ENCODE results near the gene MCC.

MCC gene

DNA sequence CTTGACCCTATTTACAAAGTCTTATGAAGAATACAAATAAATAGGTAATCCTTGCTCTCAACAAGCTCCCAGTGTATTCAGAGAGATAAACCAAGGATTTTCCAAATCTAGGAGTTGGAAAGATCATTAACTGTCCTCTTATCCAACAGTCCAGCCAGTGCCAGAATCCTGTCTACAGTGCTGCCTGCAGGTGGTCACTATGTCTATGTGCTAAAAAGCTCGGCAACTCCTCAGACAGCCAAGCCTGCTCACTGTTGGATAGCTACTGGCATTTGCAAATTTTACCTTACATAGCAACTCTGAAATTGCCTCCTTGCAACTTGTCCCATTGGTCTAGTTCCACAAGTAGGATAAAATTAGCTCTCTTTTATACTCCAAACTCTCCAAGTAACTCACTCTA lies 324.2 kb downstream of the MCC start:
- DNase-seq, result no peak

DNA sequence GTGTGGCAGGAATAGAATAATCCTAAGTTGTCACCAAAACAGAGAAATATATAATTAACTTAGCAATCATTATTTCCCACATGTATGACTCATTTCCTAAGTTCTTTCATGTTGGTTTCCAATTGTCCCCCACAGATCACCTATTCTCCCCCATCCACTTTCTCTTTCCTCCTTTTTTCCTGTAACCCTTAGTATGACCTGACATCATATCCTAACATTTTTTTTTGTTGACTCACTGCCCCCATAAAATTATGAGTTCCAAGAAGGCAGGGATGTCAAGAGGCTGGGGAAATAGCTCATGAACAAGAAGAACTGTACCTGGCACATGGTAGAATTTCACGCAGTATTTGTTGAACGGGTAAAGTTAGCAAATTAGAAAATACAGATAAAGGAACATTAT lies 324.9 kb downstream of the MCC start:
- DNase-seq, result no peak

DNA sequence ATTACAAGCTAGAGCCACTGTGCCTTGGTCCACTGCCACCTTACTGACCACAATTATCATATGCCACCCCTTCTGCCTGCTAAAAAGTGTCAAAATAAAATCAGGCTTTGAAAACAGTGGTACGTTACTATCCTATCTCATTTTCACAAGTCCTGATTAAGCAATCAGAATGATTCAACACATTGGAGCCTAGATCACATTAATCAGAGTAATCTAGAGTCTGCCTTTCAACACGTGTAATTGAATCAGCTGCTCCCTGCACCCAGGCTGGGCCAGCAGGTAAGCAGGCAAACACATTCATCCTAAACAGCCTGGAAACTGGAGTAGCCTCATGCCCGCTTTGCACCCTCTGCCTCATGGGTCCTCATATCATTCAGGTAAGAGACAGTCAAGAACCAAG lies 325.5 kb downstream of the MCC start:
- DNase-seq, result no peak

DNA sequence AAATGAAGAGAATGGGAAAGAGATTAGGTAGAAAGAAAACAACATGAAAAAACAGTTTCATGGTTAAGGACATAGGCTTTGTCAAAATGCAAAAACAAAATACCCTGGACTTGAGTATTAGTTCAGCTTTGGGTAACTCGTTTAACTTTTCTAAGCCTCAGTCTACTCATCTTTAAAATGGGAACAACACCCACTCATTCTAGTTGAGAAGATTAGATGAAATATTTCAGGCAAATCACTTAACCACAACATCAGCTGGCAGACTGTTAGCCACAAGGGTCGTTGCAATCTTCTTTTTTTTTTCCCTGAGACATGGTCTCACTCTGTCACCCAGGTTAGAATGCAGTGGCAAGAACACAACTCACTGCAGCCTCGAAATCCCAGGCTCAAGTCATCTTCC lies 326.0 kb downstream of the MCC start:
- no peak for DNase-seq

DNA sequence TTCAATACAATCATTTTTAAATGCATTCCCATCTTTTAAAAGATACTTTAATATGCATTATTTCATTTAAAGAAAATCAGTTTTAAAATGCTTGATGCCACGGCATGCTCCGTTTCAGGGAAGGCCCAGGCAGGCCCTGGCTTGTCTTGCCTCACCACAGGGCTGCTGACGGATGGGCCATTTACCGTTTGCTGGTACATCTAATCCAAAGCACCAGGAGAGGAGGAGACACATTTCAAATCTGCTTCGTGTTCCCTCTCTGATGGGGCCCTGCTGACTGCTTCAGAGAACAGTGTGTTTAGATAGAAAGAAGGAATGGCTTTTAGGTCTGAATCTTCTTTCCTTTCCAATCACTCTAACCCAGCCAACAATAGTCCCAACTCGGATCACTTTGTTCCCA lies 326.4 kb downstream of the MCC start:
- no peak for DNase-seq

DNA sequence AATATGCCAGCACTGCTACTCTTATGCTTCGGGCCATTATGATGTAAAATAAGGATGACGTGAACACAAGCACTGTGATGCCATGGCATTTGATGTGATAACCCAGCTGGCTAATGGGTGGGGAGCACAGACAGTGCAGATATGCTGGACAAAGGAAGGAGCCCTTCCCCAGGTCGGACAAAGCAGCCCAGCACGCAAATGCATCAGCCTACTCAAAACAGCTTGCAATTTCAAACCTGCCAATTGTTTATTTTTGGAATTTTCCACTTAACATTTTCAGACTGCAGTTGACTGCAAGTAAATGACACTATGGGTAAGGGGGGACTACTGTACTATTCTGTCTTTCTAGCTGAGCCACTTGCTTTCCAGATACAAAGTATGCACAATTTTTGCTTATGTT lies 330.4 kb downstream of the MCC start:
- no peak for DNase-seq

DNA sequence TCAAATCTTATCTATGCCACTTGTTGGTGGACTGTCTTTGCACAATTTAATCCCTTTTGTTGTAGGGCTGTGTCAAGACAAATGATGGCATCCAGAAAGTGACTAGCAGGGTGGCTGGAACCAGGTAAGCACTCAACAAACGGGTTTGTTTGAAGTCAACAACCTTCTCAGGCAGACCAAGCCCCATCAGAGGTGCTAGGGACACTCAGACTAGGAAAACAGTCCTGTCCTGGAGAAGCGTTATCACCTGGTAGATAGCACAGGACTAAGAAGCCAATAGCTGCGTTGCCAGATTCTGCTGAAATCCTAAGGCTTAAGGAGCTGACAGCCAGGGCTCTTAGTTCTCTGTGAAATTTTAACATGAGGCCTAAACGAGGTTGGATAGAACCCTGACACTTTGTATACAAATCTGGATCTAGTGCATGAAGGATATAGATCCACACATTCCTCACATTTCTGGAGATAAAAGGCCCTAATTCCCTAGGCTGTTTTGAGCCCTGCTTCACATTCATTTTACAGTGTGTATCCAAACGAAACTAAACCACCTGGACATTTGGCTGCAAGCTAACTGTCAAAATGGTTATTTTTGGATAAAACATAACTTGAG lies 331.9 kb downstream of the MCC start:
- no peak for DNase-seq

DNA sequence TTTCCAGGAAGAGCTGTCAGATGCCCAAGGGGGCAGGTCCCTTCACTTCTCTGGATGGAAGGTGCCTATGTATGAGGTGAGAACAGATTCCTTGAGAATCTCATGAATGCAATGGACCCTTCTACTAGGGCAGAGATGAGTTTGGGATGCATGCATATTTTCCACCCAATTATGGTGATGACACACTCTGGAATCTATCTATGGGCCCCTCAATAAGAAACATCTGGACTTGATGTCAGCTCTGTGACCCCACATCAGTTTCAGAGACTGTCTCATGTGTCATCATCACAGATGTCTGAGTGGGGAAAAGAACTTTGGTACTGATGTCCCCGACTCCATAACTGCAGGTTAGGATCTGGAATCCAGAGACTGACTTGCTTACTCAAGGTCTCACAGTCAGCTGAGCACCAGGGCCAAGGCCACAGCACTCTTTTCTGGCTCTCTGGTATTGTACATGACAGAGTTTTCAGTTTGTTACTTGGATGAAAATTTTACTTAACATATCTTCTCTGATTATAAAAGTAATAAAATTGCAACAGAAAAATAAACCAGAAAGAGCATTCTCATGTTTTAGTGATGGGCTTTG lies 334.6 kb downstream of the MCC start:
- DNase-seq, result no peak

DNA sequence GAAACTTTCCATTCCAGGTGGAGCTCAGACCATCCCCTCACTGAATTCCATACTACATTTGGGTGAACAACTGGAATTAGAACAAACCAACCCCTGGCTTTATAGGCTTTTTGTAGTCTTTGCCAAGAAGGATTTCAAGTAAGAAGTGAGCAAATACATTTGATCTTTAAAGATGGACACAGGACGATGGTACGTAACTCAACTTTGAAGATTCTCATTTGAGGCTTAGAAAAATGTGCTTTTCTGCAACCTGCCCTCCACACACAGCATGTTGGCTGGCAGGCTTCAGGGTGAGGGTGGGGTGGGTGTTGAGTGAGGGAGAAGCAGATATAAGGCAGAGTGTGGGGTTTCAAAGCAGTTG lies 335.9 kb downstream of the MCC start:
- no peak for DNase-seq

DNA sequence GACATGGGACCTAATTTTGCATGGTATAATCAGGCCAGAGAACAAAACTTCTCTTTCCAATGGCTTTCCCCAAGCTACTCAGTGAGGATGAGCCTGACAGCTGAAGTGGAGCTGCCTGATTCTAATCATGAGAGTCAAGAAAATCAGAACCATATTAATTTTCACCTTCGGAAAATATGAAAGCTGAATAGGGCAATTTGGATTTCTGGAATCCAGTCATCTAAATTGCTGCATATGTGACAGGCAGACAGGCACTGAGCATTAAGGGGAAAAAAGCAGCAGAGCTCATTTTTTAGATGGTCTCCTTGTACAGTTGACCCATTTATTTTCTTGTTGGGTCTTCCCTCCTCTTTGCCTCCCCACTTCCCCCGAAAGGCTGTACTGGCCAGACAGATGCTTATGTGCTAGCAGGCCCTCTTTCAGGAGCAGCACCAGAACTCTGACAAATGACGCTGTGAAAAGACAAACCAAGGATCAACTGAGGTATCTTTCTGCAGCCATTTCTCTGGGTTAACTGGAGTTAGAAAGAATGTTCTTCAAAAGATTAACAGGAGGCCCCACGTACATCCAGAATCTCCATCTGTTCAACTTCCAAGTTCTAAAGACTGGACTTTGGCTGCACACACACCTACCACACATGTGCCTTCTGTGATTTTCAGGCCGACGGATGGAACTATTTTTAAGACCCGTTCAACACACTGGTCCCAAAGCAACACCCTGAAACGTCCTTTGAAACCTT lies 336.4 kb downstream of the MCC start:
- DNase-seq, result no peak

DNA sequence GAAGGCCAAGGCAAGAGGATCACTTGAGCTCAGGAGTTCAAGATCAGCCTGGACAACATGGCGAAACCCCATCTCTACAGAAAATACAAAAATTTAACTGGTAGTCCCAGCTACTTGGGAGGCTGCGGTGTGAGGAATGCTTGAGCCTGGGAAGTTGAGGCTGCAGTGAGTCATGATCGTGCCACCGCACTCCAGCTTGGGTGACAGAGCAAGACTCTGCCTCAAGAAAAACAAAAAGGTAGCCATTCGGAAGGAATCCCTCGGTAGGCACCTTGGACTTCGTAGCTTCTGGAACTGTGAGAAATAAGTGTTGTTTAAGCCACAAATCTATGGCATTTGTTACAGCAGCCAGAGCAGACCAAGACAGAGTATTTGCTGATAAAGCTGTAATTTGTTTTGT lies 337.4 kb downstream of the MCC start:
- no peak for DNase-seq

DNA sequence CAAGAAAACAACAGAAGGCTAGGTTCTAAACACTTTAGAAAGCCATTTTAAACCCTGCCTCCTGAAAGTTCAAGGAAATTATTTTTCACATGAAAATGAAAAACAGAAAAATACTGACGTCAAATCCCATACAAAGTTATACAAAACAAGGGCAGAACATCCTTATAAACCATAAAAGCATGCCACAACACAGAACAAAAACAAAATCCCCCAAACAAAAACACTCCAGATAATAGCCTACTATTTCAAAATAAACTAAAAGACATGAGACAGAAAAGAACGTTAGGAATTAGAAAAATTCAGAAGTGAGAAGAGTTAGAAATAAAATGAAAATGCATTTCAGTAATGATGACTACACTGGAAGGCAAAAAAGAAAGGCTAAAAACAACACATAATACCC lies 338.0 kb downstream of the MCC start:
- no peak for DNase-seq

DNA sequence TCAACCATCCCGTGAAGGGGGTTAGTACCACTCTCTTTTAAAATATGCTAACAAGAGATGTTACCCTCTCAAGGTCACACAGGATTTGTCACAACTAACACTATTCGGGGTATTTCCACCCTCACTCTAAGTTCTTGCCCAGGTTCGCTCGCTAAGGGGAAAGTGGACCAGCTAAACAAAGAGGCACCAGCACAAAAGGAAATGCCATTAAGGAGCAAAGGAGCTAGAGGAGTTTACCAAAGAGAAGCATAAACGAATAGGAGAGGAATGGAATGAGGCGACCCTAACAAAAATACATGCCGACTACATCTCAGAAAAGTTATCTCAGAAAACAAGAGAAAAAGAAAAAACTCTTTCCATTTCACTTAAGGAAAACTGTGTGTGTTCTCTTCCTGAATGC lies 340.7 kb downstream of the MCC start:
- no peak for DNase-seq

DNA sequence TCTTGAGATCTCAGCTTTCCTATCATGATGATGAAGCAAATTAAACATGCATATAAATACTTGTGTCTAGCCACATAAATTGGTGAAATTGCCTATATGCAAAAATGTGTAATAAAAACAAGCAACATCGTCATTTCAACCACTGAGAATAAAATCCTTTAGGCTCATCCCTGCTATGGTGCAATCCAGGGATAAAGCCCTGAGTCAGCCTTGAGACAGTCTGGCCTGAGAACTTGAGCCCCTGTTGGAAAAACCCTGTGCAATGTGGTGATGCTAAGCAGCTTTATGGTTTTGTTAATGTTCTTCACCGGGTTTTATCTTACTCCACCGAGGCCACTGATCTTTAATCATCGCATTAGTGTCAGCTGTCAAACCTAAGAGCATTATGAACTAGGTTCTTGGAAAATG lies 341.1 kb downstream of the MCC start:
- DNase-seq, result no peak

DNA sequence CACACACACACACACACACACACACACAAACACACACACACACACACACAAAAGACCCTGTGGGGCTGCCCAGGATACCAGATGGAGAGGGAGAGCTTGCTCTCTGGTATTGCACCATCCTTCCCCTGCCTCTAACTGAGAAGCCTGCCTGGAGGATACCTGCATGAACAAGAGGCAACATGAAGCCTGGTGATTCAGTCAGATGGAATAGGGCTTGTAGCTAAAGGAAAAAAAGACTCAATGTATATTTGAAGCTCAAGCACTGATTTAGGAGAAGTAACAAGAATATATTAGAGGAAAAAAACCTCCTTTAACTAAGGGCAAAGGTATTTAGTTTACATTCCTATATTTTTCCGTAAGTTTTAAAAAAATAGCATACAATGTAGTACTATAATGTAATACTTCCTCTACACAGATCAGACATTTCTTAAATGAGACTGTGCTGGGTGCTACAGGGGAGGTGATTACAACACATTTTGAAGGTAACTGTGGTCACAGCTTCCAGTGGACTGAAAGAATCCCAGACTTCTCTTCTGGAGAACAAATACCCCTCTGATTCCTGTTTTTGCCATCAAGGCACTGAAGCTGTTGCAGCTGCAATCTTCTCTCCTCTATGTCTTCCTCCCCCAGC lies 342.4 kb downstream of the MCC start:
- DNase-seq, result no peak

DNA sequence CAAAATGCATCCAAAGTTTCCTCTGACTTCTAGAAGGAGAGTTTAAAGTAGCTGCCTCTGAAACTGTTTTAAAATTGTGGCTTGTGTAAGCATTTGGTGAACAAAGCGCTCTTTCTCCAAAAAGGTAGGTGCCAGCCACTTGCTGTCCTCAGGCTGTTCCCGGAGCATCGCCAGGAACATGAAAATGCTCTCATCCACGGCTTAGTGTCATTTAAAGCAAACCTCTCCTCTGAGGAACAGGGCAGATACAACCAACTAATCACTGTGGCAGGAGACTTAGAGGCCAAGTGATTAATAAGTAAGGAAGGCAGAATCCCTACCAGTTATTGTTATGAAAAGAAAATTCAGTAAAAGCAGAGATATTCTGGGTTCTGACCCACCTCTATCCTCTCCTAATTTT lies 346.1 kb downstream of the MCC start:
- no peak for DNase-seq

DNA sequence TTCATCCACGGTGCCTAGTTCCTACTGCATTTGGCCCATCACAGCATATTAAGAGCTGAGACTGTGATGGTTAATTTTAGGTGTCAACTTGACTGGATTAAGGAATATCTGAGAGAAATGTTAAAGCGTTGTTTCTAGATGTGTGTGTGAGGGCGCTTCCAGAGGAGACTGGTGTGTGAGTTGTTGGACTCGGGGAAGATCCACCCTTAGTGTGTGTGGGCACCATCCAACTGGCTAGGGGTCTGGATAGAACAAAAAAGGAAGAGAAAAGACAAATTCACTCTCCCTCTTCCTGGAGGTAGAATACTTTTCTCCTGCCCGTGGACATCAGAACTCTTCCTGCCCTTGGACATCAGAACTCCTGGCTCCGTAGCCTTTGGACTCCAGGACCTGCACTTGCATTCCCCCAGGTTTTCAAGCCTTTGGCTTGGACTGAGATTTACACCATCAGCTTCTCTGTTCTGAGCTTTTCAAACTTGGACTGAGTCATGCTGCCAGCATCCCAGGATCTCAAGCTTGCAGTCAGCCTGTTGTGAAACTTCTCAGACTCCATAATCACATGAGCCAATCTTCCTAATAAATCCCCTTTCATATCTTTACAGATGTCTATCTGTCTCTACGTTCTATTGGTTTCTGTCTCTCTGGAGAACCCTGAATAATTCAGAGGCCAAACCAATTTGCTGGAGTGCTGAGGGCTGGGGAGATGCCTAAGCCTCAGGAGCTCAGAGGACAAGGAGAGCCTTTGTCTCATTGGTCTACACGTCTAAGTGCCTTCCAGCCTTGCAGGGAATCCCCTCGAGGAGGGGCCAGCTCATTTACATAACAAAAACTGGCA lies 347.2 kb downstream of the MCC start:
- DNase-seq, result no peak

DNA sequence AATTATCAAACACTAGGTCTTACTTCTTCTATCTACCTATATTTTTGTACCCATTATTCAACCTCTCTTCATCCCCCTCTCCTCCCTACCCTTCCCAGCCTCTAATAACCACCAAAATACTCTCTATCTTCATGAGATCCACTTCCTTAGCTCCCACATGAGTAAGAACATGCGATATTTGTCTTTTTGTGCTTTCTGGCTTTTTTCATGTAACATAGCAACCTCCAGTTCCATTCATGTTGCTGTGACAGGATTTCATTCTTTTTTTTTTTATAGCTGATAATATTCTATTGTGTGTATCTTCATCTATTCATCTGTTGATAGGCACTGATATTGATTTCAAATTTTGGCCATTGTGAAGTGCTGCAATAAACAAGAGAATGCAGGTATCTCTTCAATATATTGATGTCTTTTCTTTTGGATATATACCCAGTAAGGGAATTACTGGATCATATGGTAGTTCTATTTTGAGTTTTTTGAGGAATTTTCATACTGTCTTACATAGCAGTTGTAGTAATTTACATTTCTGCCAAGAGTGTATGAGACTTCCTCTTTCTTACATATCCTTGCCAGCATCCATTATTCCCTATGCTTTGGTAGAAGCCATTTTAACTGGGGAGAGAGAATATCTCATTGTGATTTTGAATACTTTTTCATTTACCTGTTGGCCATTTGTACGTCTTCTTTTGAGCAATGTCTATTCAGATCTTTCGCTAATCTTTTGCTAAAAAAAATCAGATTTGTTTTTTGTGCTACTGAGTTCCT lies 354.9 kb downstream of the MCC start:
- DNase-seq, result no peak

DNA sequence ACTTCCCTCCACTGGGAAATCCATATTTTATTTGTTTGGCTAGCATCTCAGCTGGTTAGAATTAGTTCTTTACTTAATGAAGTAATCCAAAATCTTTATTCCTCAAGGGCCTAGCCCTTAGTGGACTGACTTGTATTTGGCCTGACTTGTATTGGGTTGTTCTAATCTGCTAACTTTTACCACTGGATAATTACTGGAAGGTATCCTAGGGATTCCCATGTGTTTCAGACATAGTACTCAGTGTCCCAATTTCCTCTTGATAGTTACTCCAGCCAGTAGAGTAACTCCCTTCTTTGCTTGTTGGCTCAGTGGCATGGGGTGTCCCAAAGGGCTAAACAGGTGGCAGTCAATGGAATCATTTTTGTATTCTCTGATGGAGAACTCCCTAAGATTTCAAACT lies 355.7 kb downstream of the MCC start:
- no peak for DNase-seq

DNA sequence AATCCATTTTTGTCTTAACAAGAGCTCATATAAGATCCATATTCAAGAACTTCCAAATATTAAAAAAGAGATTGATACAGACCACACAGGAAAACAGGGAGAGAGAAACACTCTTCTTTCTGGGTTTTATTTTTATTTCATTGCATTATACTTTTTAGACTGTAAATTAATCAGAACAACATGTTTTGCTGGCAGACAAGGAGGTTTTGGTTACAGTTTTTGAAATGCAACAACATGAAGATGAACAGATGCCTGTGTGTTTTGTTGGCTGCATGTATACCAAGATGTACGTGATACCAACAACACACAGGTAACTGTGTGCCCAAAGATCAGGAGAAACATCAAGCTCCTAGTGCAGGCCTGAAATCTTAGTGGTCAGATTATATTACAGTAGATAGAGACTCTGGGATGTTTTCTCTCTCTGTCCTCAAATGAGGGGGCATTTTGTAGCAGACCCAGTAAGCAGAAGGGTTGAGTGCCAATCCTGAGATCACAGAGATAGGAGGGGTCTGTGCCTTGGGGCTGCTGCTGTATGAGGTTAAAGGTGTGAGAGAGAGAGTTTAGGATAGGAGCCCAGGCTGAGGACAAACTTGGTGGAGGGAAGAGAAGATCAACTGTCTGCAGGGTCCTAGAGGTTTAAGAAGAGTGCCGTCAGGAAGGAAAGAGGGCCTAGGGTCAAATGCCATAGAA lies 359.5 kb downstream of the MCC start:
- no peak for DNase-seq

DNA sequence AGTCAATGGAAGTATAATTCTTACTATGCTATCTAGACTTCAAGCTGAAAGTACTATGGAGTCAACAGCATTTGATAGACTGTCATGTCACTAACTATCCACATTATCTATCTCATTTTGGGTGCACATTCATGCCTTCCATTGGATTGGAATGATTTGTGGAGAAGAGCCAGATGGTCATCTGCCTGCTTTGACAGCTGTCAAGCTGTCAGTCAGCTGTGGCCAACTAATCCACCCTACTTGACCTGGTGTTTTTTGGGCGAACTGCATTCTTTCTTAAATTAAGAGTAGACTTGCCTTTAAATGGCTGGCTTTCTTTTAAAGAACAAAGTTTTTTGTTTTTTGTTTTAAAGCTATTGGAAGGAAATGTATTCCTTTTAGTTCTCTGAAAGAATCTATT lies 360.2 kb downstream of the MCC start:
- DNase-seq, result no peak

DNA sequence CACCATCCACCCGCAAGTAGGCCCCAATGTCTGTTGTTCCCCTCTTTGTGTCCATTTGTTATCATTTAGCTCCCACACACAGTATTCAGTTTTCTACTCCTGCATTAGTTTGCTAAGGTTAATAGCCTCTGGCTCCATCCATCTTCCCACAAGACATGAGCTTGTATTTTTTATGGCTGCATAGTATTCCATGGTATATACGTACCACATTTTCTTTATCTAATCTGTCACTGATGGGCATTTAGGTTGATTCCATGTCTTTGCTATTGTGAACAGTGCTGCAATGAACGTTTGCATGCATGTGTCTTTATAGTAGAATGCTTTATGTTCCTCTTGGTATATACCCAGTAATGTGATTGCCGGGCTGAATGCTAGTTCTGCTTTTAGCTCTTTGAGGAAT lies 361.2 kb downstream of the MCC start:
- DNase-seq, result no peak

All from activated CD4-positive, alpha-beta T cell treated with anti-CD3 and anti-CD28 coated beads, Interleukin-10, Interleukin-2, amounts not matched to agents 100 ng/mL and 50 ng/mL, durations not matched to agents 16 hours and 8 hours (primary cell).